Daoy (cell line): Measurements from ENCODE around the gene TMEM167B. TPM values are rescaled to one million over a fixed set of nuclear protein-coding genes. Genes with fewer than 3 reads are reported as not detected.

ENCODE experiments used
- total RNA-seq: library from RNA; depleted of rRNA; stranded (reverse); fragments of >200 nt; shearing (Covaris generic); gene quantifications from 2 replicates; pipeline ENCODE4 v1.2.3, GENCODE V29; 2014; rRNA removed

The TMEM167B gene
- total RNA-seq, 1 experiment from 2014 or later = 27.9 TPM

Other genes with a start within 250 kb of the TMEM167B start
- gene AKNAD1, start 233.7 kb upstream of the TMEM167B start, total RNA-seq = not detected in 2 replicates
- 110 and 154 TPM in 2 replicates for gene GPSM2, start 213.8 kb upstream of the TMEM167B start, total RNA-seq
- gene CLCC1, start 127.3 kb upstream of the TMEM167B start, total RNA-seq = 57.0 and 71.5 TPM in 2 replicates
- 14.2 and 16.8 TPM in 2 replicates for gene WDR47, start 48.7 kb upstream of the TMEM167B start, total RNA-seq
- 270 and 351 TPM in 2 replicates for gene TAF13, start 14.8 kb upstream of the TMEM167B start, total RNA-seq
- 0.23 and 0.33 TPM in 2 replicates for gene ELAPOR1, start 23.4 kb downstream of the TMEM167B start, total RNA-seq
- 287 and 323 TPM in 2 replicates for gene SARS1, start 123.2 kb downstream of the TMEM167B start, total RNA-seq
- 0.97 and 1.0 TPM in 2 replicates for gene CELSR2, start 158.8 kb downstream of the TMEM167B start, total RNA-seq
- 87.5 and 129 TPM in 2 replicates for gene PSRC1, start 192.4 kb downstream of the TMEM167B start, total RNA-seq
- gene MYBPHL, start 216.2 kb downstream of the TMEM167B start, total RNA-seq = not detected in 2 replicates